Type B pancreatic cell (in vitro differentiated cells): ENCODE measurements around the gene EEPD1. TPM values are rescaled to one million over a fixed set of nuclear protein-coding genes. Genes with fewer than 3 reads are reported as not detected.

Source experiments
- DNase-seq: peaks from one replicate; pipeline ENCODE4 v3.0.0; 2021; ENCODE audit warnings: mixed read lengths; ENCODE audit not compliant: unreplicated experiment; ENCODE audit errors: extremely low spot score
- H3K27ac Mint-ChIP-seq: 2 replicates; pipeline ENCODE4 v1.8.0; 2021; ENCODE audit warnings: mild to moderate bottlenecking, mixed read lengths
- H3K27me3 Mint-ChIP-seq: 2 replicates; pipeline ENCODE4 v1.8.0; 2021; ENCODE audit warnings: mixed read lengths
- H3K36me3 Mint-ChIP-seq: 2 replicates; pipeline ENCODE4 v1.8.0; 2021; ENCODE audit warnings: mixed read lengths
- H3K4me1 Mint-ChIP-seq: one replicate; pipeline ENCODE4 v1.8.0; 2021; ENCODE audit warnings: mixed read lengths; ENCODE audit not compliant: unreplicated experiment
- H3K4me3 Mint-ChIP-seq: 2 replicates; pipeline ENCODE4 v1.8.0; 2021; ENCODE audit warnings: mild to moderate bottlenecking, mixed read lengths
- H3K9me3 Mint-ChIP-seq: 2 replicates; pipeline ENCODE4 v1.8.0; 2021; ENCODE audit warnings: mixed read lengths
- CTCF ChIP-seq: fragments of 200-600 bp; sonication (generic); conservative IDR thresholded peaks from 2 replicates; pipeline ENCODE4 v1.5.0; 2021; ENCODE audit warnings: antibody characterized with exemption, mild to moderate bottlenecking
- total RNA-seq: library from RNA; stranded (reverse); gene quantifications from 2 replicates; pipeline ENCODE4 v1.2.1, GENCODE V29; 2021; ENCODE audit warnings: low replicate concordance

EEPD1 gene
- total RNA-seq, 1 donor from 2014 or later: 35.8 TPM

- no peak for TF ChIP-seq CTCF
- Mint-ChIP-seq H3K36me3 (peaks cover 9% of the 10 kb centered on the region), H3K27ac (peak overlapping the region; percentile 62)
These were observed 133.2 kb downstream of the EEPD1 start for GRCh38 chr7:36286226-36286625.

GRCh38 chr7:36286688-36287087, 133.6 kb downstream of the EEPD1 start:
- H3K9me3 Mint-ChIP-seq: no peaks in the 10 kb centered on the region
- no peak for DNase-seq
- TF ChIP-seq CTCF: no peak
- H3K4me1 Mint-ChIP-seq: peaks cover 39% of the 10 kb centered on the region
- H3K27me3 Mint-ChIP-seq: peaks cover 3% of the 10 kb centered on the region
- peaks cover 12% of the 10 kb centered on the region for H3K36me3 Mint-ChIP-seq
- H3K4me3 Mint-ChIP-seq: no peak overlapping the region
- H3K27ac Mint-ChIP-seq: peak overlapping the region; percentile 62

More at GRCh38 chr7:36286226-36286625, 133.2 kb downstream of the EEPD1 start:
- H3K27me3 Mint-ChIP-seq: peaks cover 3% of the 10 kb centered on the region
- no peak overlapping the region for H3K4me3 Mint-ChIP-seq
- no peaks in the 10 kb centered on the region for H3K9me3 Mint-ChIP-seq
- peaks cover 38% of the 10 kb centered on the region for H3K4me1 Mint-ChIP-seq
- no peak for DNase-seq

DNA sequence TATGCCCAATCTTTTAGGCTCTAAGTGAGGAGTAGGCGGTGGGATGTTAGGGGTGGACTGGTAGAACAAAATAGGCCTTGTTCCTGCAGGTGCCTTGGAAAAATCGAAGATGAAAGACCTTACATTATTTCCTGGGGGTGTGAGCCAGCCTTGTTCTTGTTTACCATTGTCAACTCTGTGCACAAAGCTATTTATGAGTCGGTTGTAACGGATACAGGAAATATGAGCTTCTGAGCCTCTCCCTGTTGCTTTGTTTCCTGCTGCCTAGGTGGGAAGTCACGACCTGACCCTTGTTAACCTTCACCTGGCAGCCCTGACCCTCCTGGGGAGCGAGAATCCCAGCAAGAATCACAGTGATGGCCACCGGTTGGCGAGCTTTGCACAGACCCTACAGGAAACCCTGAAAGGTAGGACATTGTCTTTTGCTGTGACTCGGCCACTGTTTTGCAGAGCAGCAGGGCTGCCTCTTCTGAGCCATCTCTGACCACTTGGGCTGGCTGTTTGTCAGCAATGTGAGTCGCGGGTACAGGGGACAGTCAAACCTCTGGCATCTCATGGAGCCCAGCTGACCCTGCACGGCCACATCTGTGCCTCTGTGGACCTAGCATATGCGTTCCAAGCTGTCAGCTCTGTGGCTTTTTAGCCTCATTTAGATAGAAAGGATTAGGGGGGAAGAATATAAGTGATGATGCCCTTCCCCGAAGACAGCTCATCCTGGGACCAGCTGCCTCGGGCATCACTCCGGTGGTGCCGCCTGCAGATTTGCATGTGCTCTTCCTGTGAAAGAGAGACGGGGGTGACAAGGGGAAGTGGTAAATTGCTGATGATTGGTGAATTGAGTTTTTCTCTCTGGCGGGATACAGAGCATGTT, 134.6 kb downstream of the EEPD1 start:
- peaks cover 47% of the 10 kb centered on the region for H3K4me1 Mint-ChIP-seq
- H3K4me3 Mint-ChIP-seq: peak overlapping the region; percentile 13
- no peaks in the 10 kb centered on the region for H3K9me3 Mint-ChIP-seq
- peaks cover 12% of the 10 kb centered on the region for H3K36me3 Mint-ChIP-seq
- H3K27me3 Mint-ChIP-seq: peaks cover 3% of the 10 kb centered on the region
- H3K27ac Mint-ChIP-seq: peak overlapping the region; percentile 54
- TF ChIP-seq CTCF: no peak
- DNase-seq: no peak

GRCh38 chr7:36288501-36288900, 135.4 kb downstream of the EEPD1 start:
- no peak for DNase-seq
- H3K27me3 Mint-ChIP-seq: peaks cover 3% of the 10 kb centered on the region
- H3K4me3 Mint-ChIP-seq: no peak overlapping the region
- peaks cover 12% of the 10 kb centered on the region for H3K36me3 Mint-ChIP-seq
- no peak for TF ChIP-seq CTCF
- peaks cover 42% of the 10 kb centered on the region for H3K4me1 Mint-ChIP-seq
- H3K9me3 Mint-ChIP-seq: no peaks in the 10 kb centered on the region
- no peak overlapping the region for H3K27ac Mint-ChIP-seq

GRCh38 chr7:36289833-36290661, 137.0 kb downstream of the EEPD1 start:
- H3K27ac Mint-ChIP-seq: peak overlapping the region; percentile 84
- H3K36me3 Mint-ChIP-seq: peaks cover 12% of the 10 kb centered on the region
- TF ChIP-seq CTCF: no peak
- H3K9me3 Mint-ChIP-seq: no peaks in the 10 kb centered on the region
- no peak for DNase-seq
- H3K4me3 Mint-ChIP-seq: no peak overlapping the region
- H3K27me3 Mint-ChIP-seq: peaks cover 3% of the 10 kb centered on the region
- peaks cover 42% of the 10 kb centered on the region for H3K4me1 Mint-ChIP-seq
